ENCODE results near the gene FAM228A. TPM values are rescaled to one million over a fixed set of nuclear protein-coding genes. Genes with fewer than 3 reads are reported as not detected.

FAM228A gene
- total and polyA plus RNA-seq, 4 experiments from 2014 or later: 0.28 to 0.81 (median 0.36) TPM; not detected in 1

DNA sequence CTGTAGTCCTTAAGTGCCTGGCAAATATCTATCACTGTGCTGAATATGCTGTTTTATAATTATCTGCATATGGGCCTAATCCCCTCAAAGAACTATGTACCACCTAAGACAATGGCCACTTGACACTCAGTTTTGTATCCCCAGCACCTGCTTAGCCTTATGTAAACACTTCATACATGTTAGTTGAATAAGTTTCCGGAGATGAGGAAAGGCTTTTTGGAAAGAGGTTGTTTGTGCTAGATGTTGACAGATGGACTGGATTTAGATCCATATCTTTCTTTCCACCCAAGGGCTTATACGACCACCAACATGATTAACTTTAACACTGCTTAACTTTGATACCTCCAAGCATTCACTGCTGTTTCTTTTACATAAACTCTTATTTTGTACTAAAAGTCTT, 63.3 kb downstream of the FAM228A start:
- POLR2A ChIA-PET (ENCODE audit: partially characterized antibody): interaction anchor here (1.0 kb wide), 1 partner anchor 122 kb away, joined by 3 read pairs; the partner anchor contains the start of gene ITSN2
- Histone ChIP-seq H3K27ac (ENCODE audit: low read depth, low read length) (no peak overlapping the region), H3K4me3 (ENCODE audit: low read length in 2 of 2) (no peak overlapping the region), H3K9me3 (ENCODE audit: control insufficient read depth in 1 of 2, low read length in 2 of 2) (no peaks in the 10 kb centered on the region), H3K4me1 (ENCODE audit: insufficient read depth, low read length) (no peaks in the 10 kb centered on the region), H3K27me3 (ENCODE audit: insufficient read depth, low read length) (no peaks in the 10 kb centered on the region), H3K36me3 (ENCODE audit: insufficient read depth, low read length) (peaks cover 9% of the 10 kb centered on the region)
- Mint-ChIP-seq H3K9me3 (no peaks in the 10 kb centered on the region), H3K4me1 (peaks cover 0 to 8% (median 3%) of the 10 kb centered on the region in 4 donors), H3K27ac (peak overlapping the region in 2 of 7 donors; percentile 36 to 43), H3K36me3 (peaks cover 19 to 40% of the 10 kb centered on the region in 2 donors), H3K4me3 (no peak overlapping the region), H3K27me3 (no peaks in the 10 kb centered on the region)
- intact Hi-C loops (cut with micrococcal nuclease): no loop called here
- DNase-seq: no peak
- CTCF ChIA-PET (ENCODE audit: partially characterized antibody): no interaction called here

DNA sequence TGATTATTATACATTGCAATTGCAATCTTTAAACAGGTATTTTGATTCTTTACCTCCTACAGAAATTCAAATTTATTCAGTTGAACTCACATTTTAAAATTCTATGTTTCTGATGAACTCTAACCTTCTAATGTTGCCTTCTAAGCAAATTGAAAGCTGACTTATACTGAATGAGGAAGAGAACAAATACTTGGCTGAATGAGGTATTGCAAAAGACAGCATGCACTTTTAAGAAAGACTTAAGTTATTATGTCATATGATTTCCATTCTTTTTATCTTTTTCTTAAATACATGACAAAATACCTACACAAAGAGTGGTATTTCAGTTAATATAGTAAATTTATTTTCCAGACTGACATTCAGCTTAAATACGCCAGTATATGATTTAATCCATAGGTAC, 64.7 kb downstream of the FAM228A start:
- CTCF ChIA-PET (ENCODE audit: partially characterized antibody): no interaction called here
- peaks cover 22 to 41% of the 10 kb centered on the region in 2 donors for H3K36me3 Mint-ChIP-seq

More for the DNA sequence above, 64.7 kb downstream of the FAM228A start:
- no peak overlapping the region for H3K27ac Mint-ChIP-seq
- Histone ChIP-seq H3K27me3 (ENCODE audit: insufficient read depth, low read length) (no peaks in the 10 kb centered on the region), H3K36me3 (ENCODE audit: insufficient read depth, low read length) (peaks cover 13% of the 10 kb centered on the region), H3K4me1 (ENCODE audit: insufficient read depth, low read length) (no peaks in the 10 kb centered on the region), H3K9me3 (ENCODE audit: control insufficient read depth in 1 of 2, low read length in 2 of 2) (no peaks in the 10 kb centered on the region), H3K4me3 (ENCODE audit: low read length in 2 of 2) (no peak overlapping the region), H3K27ac (ENCODE audit: low read depth, low read length) (no peak overlapping the region)
- no peak overlapping the region for H3K4me3 Mint-ChIP-seq
- H3K27me3 Mint-ChIP-seq: no peaks in the 10 kb centered on the region
- intact Hi-C loops (cut with micrococcal nuclease): no loop called here
- DNase-seq: no peak
- peaks cover 0 to 8% (median 3%) of the 10 kb centered on the region in 4 donors for H3K4me1 Mint-ChIP-seq
- POLR2A ChIA-PET (ENCODE audit: partially characterized antibody): no interaction called here
- no peaks in the 10 kb centered on the region for H3K9me3 Mint-ChIP-seq

Other genes with a start within 250 kb of the FAM228A start
- gene ATAD2B, start 247.9 kb upstream of the FAM228A start, total RNA-seq: 10 to 100 TPM; 38.7 to 44.4 TPM
- gene ATAD2B, start 247.9 kb upstream of the FAM228A start, polyA plus RNA-seq: 1 to 10 TPM; 3.8 to 7.1 TPM
- 10 to 100 TPM; 14.5 to 15.0 TPM for gene UBXN2A, start 234.6 kb upstream of the FAM228A start, total RNA-seq
- gene UBXN2A, start 234.6 kb upstream of the FAM228A start, polyA plus RNA-seq: 10 to 100 TPM in 1 of 2 donors, 1 to 10 TPM in 1; 9.7 to 12.4 TPM
- not detected for gene MFSD2B, start 165.0 kb upstream of the FAM228A start, total RNA-seq
- not detected for gene MFSD2B, start 165.0 kb upstream of the FAM228A start, polyA plus RNA-seq
- gene WDCP, start 127.7 kb upstream of the FAM228A start, total RNA-seq: 10 to 100 TPM; 17.5 to 20.5 TPM
- gene WDCP, start 127.7 kb upstream of the FAM228A start, polyA plus RNA-seq: 1 to 10 TPM; 4.8 to 5.1 TPM
- 1 to 10 TPM in 1 of 2 experiments, under 1 TPM in 1; 0.58 to 1.3 TPM for gene FKBP1B, start 125.3 kb upstream of the FAM228A start, total RNA-seq
- gene FKBP1B, start 125.3 kb upstream of the FAM228A start, polyA plus RNA-seq: 1 to 10 TPM; 2.3 to 2.5 TPM
- 10 to 100 TPM; 50.0 to 55.3 TPM for gene SF3B6, start 98.7 kb upstream of the FAM228A start, total RNA-seq
- 100 to 1,000 TPM; 180 to 238 TPM for gene SF3B6, start 98.7 kb upstream of the FAM228A start, polyA plus RNA-seq
- gene TP53I3, start 90.2 kb upstream of the FAM228A start, total RNA-seq: under 1 TPM; 0.20 to 0.47 TPM
- gene TP53I3, start 90.2 kb upstream of the FAM228A start, polyA plus RNA-seq: under 1 TPM in 1 of 2 donors, not detected in 1; 0.15 TPM
- not detected for gene PFN4, start 51.7 kb upstream of the FAM228A start, total RNA-seq
- gene PFN4, start 51.7 kb upstream of the FAM228A start, polyA plus RNA-seq: not detected
- 10 to 100 TPM; 17.2 to 24.4 TPM for gene FAM228B, start 51.6 kb upstream of the FAM228A start, total RNA-seq
- 1 to 10 TPM; 4.5 to 7.4 TPM for gene FAM228B, start 51.6 kb upstream of the FAM228A start, polyA plus RNA-seq
- gene ITSN2, start 185.5 kb downstream of the FAM228A start, total RNA-seq: 100 to 1,000 TPM; 133 to 135 TPM
- gene ITSN2, start 185.5 kb downstream of the FAM228A start, polyA plus RNA-seq: 10 to 100 TPM; 39.8 to 72.1 TPM